Mononuclear cell (primary cell): ENCODE measurements around the gene ZSWIM2. TPM values are rescaled to one million over a fixed set of nuclear protein-coding genes. Genes with fewer than 3 reads are reported as not detected.

Experiments used
- H3K27me3 ChIP-seq: 2 replicates; pipeline ENCODE4 v1.6.0; 2011; ENCODE audit warnings: low read length, control low read depth; ENCODE audit not compliant: insufficient read depth
- H3K4me1 ChIP-seq: 2 replicates; pipeline ENCODE4 v1.5.1; 2011; ENCODE audit warnings: mild to moderate bottlenecking, low read length, control low read depth; ENCODE audit not compliant: insufficient read depth
- H3K4me3 ChIP-seq: 2 replicates; pipeline ENCODE4 v1.5.1; 2011; ENCODE audit warnings: mild to moderate bottlenecking, low read length, moderate library complexity
- H3K9me3 ChIP-seq: 2 replicates; pipeline ENCODE4 v1.5.1; 2011; ENCODE audit warnings: low read depth, mild to moderate bottlenecking, control low read depth, low read length
- total RNA-seq: library from RNA; depleted of rRNA; stranded (reverse); fragments of >200 nt; gene quantifications from one replicate; pipeline ENCODE4 v1.2.3, GENCODE V29; 2012

Gene ZSWIM2
- total RNA-seq, 1 donor = not detected

GRCh38 chr2:186784930-186785329, 64.0 kb downstream of the ZSWIM2 start:
- no peaks in the 10 kb centered on the region for H3K4me1 ChIP-seq
- peaks cover 12% of the 10 kb centered on the region for H3K9me3 ChIP-seq
- H3K4me3 ChIP-seq = no peak overlapping the region
- H3K27me3 ChIP-seq = no peaks in the 10 kb centered on the region

GRCh38 chr2:186783254-186783653, 65.7 kb downstream of the ZSWIM2 start:
- H3K4me1 ChIP-seq = no peaks in the 10 kb centered on the region
- peaks cover 12% of the 10 kb centered on the region for H3K9me3 ChIP-seq
- no peaks in the 10 kb centered on the region for H3K27me3 ChIP-seq
- no peak overlapping the region for H3K4me3 ChIP-seq

- Histone ChIP-seq H3K4me1 (no peaks in the 10 kb centered on the region), H3K4me3 (no peak overlapping the region), H3K27me3 (no peaks in the 10 kb centered on the region), H3K9me3 (peaks cover 12% of the 10 kb centered on the region)
Observed at GRCh38 chr2:186780701-186781316, 68.2 kb downstream of the ZSWIM2 start.

Other genes with a start within 250 kb of the ZSWIM2 start
- 0.73 TPM for gene FAM171B, start 155.1 kb downstream of the ZSWIM2 start, total RNA-seq